ENCODE data around the gene HOXA11.

HOXA11 gene

DNA sequence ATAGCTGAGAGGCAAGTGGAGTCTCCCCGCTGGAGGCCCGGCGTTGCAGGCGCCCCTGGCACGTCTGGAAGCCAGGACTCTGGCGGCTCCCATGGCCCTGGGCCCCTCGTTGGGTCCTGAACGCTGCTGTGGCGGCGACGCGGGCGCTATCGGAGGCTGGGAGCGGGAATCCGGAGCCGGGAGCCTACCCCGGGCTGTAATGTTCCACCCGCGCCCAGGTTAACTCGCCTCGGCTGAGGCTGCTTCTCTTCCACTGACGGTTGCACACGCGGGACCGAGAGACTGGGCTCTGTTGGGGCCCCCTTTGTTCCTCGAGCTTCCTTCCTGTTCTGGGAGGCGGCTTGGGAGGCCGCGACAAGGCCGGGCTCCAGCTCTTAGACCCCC, 40.3 kb downstream of the HOXA11 start:
- no peak for DNase-seq

DNA sequence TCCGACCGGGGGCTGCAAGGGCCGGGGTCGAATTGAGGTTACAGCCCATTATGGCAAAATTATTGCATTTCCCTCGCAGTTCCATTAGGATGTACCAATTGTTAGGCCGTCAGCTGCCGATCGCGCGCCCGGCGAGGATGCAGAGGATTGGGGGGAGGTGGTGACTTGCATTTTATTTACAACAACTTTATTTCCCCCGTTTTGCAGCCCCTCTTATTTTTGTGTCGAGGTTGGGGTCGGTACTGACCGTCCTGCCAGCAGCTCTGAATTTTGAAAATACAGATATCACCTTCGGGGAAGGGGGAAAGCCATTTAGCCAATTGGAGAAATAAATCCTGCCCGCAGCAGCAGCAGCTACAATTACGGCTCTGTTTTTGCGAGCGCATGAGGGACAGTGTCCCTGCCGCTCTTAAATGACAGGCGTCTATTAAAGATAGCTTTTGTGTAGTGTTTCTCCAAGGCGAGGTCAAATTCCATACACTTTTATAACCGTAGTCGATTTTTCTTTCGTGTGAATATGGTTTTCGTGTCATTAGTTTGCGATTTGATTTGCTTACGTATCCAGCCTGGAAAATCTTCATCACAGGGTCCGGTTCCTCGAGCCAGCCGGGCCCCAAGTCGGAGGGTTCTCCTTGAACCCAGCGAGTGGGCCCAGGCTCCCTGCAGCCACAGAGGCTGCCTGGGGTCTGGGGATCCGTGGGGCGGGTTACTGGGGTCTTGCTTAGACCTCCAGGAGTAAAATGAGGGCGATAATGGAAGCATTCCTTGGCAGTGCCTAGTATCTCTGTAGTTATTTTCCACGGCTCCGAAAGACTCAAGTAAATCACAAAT, 40.9 kb downstream of the HOXA11 start:
- DNase-seq: no peak

DNA sequence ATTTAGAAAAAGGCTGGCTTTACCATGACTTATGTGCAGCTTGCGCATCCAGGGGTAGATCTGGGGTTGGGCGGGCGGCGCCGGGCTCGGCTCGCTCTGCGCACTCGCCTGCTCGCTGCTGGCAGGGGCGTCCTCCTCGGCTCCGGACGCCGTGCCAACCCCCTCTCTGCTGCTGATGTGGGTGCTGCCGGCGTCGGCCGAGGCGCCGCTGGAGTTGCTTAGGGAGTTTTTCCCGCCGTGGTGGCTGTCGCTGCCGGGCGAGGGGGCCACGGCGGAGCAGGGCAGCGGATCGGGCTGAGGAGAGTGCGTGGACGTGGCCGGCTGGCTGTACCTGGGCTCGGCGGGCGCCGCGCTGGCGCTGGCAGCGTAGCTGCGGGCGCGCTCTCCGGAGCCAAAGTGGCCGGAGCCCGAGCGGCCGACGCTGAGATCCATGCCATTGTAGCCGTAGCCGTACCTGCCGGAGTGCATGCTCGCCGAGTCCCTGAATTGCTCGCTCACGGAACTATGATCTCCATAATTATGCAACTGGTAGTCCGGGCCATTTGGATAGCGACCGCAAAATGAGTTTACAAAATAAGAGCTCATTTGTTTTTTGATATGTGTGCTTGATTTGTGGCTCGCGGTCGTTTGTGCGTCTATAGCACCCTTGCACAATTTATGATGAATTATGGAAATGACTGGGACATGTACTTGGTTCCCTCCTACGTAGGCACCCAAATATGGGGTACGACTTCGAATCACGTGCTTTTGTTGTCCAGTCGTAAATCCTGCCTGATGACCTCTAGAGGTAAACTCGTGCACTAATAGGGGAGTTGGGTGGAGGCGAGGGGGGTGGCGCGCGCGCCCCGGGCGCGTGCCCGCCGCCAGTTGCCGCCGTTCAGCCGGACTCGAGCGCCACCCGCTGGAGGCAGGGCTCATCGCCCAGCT, 41.7 kb downstream of the HOXA11 start, which contains the start of gene HOXA5:
HOXA5 (minus strand) TSS at position 659 of the 927 bp plus-strand sequence; CDS start at position 585, 74 bp downstream.
- DNase-seq: no peak

DNA sequence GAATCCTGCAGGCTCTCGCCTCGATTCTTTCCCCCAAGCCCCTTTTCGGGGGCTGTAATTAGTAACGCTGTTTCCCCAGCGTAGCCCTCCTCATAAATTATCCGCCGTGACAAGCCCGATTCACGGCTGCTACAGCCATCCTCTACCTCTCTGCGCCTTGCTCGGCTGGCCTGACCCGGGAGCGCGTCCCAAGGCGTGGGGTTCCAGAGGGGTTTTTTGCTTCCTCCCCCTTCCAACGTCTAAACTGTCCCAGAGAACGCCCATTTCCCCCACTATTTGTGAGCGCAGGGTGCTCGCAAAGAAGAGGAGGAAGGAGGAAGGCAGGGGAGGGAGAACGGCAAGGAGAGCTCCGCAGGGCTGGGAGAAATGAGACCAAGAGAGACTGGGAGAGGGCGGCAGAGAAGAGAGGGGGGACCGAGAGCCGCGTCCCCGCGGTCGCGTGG, 42.4 kb downstream of the HOXA11 start:
- no peak for DNase-seq

DNA sequence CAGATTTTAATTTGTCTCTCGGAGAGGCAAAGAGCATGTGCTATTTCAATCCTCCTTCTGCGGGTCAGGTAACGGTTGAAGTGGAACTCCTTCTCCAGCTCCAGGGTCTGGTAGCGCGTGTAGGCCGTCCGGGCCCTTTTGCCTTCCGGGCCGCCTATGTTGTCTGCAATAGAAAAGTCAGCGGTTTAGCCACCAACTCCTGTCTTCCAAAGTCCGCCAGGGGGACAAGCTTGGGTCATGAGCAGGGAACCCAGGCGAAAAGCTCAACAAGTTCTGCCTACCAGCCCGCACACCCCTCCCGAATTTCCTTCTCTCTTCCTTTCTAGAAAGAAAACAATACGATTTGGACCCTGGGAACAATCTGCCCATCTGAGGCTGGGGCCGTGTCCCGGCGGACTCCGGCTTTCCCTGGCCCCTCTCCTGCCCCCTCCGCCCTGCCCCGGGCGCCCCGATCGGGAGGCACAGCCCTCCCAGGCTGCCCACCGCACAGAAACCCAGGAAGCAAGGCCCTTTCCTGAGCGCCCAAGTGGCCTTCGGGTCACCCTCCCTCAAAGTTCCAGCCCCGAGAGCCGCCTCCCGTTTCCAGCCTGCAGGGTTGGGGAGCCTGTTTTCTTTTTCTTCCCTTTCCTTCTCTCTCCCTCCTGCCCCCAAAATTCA, 43.0 kb downstream of the HOXA11 start:
- no peak for DNase-seq

DNA sequence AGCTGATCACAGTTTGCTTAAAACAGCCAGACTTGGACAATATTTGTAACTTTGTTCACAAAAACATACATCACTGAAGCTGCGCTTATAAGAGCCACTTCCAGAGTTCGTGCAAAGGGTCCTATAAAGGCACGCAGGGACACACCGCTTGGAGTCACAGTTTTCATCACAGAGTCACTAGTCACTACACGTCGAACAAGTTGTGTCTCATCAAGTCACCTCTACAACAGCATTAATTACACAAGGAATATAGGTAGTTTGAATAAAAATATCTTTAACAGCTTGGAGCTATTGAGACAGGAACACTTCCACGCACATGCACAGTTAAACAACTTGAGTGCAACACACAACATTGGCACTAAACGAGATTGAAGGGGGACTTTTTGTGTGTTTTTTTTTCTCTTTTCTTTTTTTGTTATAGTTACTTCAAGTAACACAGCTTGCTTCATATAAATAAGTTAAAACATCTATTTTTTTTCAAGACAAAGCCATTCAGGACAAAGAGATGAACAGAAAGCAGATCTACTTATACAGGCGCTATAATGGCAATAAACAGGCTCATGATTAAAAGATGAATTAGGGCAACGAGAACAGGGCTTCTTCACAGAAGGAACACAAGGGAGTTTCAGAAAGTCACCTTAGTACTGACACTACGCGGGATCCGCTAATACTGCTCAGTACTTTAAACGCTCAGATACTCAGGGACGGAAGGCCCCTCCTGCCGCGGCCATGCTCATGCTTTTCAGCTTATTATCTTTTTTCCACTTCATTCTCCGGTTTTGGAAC, 43.7 kb downstream of the HOXA11 start:
- no peak for DNase-seq

DNA sequence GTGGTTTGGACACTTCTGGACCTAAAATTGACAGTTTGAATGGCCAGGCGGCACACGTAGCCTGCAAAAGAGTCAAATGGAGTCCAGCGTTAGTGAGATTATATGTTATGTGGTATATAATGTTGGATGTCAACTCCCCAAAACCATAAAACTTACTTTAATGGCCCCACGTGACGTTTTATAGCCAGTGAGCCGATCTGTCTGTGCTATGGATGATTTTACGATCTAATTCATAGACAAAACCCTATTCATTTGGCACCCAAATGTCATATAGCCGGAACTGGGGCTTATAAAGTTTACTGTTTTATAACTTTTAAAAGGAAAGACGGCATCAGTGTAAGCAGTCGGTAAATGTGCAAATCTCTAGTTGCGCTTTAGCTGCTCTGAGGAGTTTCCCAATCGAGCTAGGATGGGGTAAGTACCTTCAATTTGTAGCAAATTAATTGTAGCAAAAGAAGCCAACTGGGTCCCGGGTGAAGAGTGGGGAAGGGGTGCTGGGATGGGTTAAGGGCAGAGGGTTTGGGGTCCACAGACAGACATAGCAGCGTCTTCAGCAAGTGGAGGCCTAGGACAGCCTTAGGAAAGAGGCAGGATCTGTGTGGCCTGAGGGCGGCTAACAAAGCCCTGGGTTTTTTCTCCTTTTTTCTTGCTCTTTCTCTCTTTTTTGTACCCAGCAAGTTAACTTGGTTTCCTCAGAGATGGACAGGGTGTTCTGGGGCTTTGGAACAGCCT, 44.7 kb downstream of the HOXA11 start:
- no peak for DNase-seq

DNA sequence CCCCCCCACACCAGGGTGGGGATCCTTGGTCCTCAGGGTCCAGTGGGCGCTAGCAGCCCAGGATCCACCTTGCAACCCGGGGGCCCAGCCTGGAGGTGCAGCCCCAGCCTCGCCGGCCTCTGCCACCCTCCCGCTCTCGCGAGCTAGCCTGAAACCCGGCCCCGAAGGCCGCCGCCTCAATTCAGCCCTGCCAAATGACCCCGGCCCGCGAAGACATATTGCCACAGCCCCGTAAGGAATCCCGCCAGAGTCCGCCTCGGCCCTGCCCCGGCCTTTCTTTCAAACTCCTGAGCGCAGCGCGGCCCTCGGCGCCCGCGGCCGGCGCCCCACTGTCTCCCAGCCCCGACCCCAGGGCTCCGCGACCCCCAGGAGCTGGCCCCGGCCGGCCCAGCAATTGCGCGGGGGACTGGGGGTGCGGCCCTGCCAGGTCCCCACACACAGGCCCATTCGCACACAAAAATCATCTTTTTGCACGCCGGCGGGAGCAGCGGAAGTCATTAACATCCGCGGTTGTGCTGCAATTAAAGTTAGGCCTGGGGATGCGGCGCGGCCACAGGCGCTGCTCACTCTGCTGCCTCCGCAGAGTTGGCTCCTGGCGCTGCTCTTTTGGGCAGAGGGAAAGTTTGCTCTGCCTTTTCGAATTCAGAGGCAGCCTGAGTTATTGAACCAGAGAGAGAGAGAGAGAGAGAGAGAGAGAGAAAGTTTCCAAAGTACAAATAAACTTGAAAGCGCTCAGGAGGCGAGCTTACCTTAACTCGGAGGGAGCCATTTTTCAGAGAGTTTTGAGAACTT, 45.5 kb downstream of the HOXA11 start:
- DNase-seq: no peak

DNA sequence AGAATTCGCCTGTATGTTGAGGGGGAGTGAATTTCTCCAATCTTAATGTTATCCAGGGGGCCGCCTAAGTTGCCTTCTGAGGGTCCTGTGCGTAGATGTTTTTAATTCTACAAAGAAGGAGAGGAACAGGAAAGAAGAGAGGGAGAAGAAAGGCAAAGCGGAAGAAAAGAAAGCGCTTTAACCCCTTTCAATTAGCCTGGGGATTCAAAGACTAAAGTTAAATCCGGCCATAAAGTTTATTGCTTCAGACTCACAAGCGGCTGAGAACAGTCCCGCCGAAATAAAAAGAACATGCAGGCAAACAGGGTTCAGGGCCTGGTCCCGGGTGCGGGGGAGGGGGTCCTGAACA, 46.1 kb downstream of the HOXA11 start:
- DNase-seq: no peak

DNA sequence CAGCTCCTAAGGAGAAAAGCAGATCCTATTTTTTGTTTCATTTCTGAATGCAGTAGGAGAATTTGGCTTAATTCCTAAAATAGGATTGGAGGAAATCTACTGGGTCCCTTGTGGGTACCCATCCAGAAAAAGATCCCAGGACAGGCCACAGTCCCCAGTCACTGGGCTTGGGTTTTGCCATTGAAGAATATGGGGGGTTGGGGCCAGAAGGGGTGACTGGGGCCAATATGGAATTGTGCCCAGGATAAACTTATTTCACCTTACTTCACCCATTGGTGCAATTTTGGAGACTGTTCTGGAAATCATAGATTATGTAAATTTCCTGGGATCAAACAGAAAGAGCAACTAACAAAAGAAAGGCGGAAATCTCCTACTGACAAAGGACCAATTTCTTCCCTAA, 46.6 kb downstream of the HOXA11 start:
- no peak for DNase-seq

DNA sequence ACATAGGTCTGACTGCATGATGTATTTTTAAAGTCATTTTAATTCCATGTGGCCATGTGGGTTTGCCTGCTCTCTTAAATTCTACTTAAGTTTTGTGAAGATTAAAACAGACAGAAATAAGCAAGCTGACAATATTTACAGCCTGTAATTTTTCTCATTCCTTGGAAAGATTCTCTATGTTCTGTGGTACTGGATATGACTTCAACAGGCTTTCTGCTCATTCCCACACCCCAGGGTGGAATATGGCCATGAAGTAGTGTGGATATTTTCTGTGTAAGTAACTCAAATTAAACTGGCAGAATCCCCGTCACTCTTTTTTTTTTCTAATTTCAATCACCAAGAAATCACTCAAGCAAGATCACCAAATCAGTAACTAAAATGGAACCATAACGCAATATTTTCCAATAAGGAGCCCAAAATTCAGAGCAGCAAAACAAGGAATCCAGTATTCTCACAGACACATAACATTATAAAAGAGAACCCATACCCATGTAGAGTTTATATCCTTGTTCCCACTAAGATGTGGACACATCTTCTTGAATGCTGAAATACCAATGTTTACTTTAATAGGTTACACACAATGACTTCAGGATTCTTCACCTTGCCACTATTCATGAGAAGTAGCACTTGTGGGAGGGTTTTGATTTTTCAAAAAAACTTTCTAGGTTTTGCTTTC, 47.3 kb downstream of the HOXA11 start:
- DNase-seq: no peak

DNA sequence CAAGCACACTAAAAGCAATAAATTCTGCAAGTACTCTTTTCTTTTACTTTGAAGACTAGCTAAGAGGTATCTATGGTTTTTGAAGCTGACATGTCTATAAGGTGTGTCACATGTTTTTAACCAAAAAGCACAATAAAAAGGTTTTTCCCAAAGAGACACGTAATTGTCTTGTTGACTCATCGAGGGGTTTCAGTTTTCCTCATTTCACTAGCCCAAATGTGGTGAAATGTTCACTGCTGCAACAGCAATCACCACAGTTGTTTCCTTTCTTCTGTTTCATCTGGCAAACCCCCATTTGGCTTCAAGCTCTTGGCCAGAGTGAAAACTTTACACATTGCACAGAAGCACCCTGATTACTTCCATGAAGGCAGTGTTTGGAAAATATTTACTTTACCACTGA, 50.6 kb downstream of the HOXA11 start:
- peak in 1 of 5 donors; percentile 61 for DNase-seq

DNA sequence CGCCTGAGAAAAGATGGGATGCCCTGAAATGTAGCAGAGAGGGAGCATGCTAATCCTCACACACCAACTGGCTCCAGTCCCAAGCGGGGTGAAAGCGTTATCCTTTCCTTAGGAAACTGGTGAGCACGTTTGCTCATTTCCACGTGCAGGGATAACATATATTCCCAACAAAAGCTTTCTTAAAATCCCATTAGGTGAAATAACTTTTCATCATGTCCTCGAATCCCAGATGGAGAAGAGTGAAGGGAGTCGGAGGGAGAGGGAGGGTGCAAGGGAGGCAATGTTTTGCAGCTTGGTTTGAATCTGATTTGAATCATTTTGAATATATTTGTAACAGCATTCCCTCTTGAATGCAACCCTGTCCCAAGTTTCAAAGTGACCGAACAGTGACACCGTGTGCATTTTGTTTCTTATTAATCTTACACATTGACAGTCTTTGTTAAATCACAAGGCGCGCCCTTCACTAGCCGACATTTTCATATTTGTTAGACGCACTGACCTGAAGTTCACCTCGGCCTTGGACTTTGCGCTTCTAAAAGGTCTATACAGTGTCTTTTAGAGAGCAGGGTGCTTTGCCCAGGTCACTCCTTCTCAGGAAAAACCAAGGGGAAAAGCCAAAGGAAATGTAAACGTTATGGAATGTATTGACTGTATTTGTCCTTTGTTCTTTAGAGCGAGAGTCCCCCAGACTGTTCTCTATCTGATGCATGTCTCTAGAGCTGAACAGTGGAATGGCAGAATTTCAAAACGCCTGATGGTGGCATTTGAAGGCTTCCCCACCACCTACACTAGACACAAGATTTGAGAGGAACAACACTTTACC, 51.4 kb downstream of the HOXA11 start:
- no peak for DNase-seq

DNA sequence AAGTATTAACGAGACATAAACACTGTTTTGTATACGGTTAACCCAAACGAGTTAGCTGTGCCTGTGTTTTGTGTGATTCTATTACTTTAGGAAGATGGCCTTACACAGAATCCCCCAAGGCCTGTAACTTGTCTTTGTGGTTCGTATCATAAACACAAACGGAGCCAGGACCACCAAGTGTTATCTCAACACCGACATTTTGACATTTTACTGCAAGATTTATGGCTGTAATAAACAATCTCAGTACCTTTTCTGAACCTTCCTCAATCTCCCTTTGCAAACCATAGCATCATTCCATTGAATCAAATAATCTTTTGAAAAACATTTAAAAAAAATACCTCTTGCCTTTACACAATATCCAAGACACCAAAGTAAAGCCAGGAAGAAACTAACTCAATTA, 52.1 kb downstream of the HOXA11 start:
- DNase-seq: no peak

DNA sequence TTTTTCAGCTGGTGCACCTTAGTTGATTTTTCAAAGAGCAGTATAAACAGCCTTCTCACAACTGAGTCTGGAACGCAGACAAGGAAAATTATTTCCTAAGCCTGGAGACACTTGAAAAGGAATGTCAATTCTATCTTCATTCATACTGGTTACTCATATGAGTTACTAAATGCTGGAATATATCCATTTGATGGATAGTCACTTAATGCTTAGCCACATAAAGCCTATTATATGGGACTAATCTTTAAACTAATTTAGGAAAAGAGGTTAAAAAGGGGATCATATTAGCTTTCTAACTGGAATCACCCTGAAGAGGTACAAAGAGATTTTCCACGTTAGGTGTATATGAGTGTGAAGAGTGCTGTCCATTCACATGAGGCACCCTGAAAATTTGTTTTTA, 52.8 kb downstream of the HOXA11 start:
- no peak for DNase-seq

DNA sequence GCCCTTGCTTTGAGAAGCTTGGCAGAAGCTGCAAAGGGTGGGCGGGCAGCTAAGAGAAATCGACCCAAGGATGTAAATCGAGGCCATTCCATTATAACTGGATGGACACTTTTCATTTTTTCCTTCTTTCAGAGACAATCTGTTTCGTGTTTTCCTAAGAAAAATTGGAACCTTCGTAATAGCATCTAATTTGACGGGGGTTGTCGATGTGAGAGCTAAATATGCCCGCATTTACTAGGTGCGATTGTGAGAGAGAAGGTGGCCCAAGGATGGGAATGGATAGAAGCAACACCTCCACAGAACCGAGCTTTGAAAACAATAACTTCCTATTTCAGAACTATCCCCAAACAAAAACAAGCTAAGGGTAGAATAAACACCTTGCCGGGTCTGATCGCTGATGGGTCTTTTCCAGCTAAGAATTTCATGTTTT, 53.6 kb downstream of the HOXA11 start:
- no peak for DNase-seq
